Measurements from ENCODE around the gene LSP1. TPM values are rescaled to one million over a fixed set of nuclear protein-coding genes. Genes with fewer than 3 reads are reported as not detected.

The LSP1 gene
- total RNA-seq, 3 donors from 2014 or later (not counting 1 experiment from before 2014, with no cell fraction given): 487 to 595 (median 536) TPM

DNA sequence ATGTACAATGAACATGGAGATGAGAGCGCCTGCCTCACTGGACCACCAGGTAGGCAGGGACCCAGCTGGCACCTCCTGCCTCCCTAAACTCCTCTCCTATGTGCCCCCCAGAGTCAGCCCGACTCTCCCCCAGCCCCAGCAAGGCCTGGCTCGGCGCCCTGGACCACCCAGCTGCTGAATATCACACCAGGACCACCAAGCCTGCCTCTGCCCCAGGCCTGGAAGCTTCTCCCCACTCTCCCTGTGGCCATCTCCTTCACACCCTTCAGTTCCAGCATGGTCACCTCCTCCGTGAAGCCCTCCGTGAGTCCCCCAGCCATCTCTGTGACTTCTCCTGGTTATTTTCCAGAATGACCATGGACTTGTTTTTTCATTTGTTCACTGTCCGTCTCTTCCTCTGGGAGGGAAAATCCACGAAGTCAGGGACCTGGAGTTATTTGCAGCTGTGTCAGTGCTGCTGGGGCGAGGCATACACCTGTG, 6.4 kb upstream of the LSP1 start:
- H3K27ac ChIP-seq (ENCODE audit: low read length): no peak overlapping the region
- Mint-ChIP-seq H3K27me3 (ENCODE audit: low read depth in 2 of 2) (peaks cover 0 to 4% of the 10 kb centered on the region in 2 donors), H3K9me3 (no peaks in the 10 kb centered on the region), H3K4me1 (peaks cover 50 to 79% of the 10 kb centered on the region in 2 donors), H3K36me3 (no peaks in the 10 kb centered on the region), H3K4me3 (no peak overlapping the region), H3K27ac (peak overlapping the region in 1 of 2 donors; percentile 55)
- H3K9me3 ChIP-seq (ENCODE audit: control insufficient read depth, insufficient read depth, low read length): no peaks in the 10 kb centered on the region
- no peak for TF ChIP-seq CTCF (IDR thresholded peaks at IDR 0.05)
- H3K4me1 ChIP-seq (ENCODE audit: control insufficient read depth, insufficient read depth, low read length): peaks cover 97% of the 10 kb centered on the region
- H3K36me3 ChIP-seq (ENCODE audit: control insufficient read depth, insufficient read depth, low read length): no peaks in the 10 kb centered on the region
- no peak overlapping the region for H3K4me3 ChIP-seq (ENCODE audit: low read length)
- DNase-seq: no peak
- 98% methylated on average over 9 of the region's 9 CpGs for WGBS (ENCODE audit: insufficient coverage)
- intact Hi-C loops (cut with micrococcal nuclease): no loop called here
- H3K27me3 ChIP-seq (ENCODE audit: control insufficient read depth, insufficient read depth, low read length): no peaks in the 10 kb centered on the region
- ATAC-seq: no peak

DNA sequence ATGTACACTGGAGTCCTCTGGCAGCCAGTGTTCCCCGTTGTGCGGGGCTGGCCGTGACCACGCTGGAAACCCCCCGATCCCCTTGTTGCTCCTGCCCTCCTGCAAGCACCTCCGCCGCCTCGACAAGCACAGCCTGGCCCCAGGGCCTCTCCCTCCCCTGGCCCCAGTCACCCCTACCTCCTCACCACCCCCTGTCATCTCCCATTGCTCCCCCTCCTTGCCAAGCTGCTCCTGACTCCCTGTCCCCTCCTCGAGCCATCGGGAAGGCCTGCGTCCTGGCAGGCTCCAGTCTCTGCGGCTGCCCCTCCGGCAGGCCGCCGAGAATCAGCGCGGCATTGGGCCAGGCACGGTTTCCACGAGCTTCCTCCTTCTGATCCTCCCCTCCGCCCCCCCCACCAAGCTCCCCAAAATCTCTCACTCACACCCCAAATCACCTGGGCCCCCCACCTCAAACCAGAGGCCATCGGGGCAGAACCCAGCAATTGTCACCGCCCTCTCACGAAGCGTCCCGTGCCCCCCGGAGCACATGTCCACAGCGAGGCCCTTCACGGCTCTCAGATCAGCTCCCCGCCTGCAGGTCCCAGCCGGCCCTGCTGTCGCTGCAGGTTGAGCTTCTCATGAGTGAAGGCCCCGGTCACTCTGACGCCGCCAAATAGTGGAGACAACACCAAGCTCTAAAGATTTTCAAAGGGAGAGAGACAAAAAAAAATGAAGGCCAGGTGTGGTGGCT, 5.7 kb upstream of the LSP1 start:
- peaks cover 99% of the 10 kb centered on the region for H3K4me1 ChIP-seq (ENCODE audit: control insufficient read depth, insufficient read depth, low read length)
- H3K4me3 ChIP-seq (ENCODE audit: low read length): no peak overlapping the region
- 95% methylated on average over 34 of the region's 34 CpGs for WGBS (ENCODE audit: insufficient coverage)
- TF ChIP-seq CTCF (IDR thresholded peaks at IDR 0.05): no peak
- H3K36me3 ChIP-seq (ENCODE audit: control insufficient read depth, insufficient read depth, low read length): no peaks in the 10 kb centered on the region
- Mint-ChIP-seq H3K4me3 (peak overlapping the region; percentile 9), H3K4me1 (peaks cover 57 to 85% of the 10 kb centered on the region in 2 donors), H3K36me3 (no peaks in the 10 kb centered on the region), H3K27me3 (ENCODE audit: low read depth in 2 of 2) (peaks cover 0 to 4% of the 10 kb centered on the region in 2 donors), H3K9me3 (no peaks in the 10 kb centered on the region), H3K27ac (peak overlapping the region in 1 of 2 donors; percentile 55)
- H3K9me3 ChIP-seq (ENCODE audit: control insufficient read depth, insufficient read depth, low read length): no peaks in the 10 kb centered on the region
- ATAC-seq (no peak), DNase-seq (no peak)
- intact Hi-C loops (cut with micrococcal nuclease): no loop called here
- H3K27me3 ChIP-seq (ENCODE audit: control insufficient read depth, insufficient read depth, low read length): no peaks in the 10 kb centered on the region
- no peak overlapping the region for H3K27ac ChIP-seq (ENCODE audit: low read length)

GRCh38 chr11:1847926-1848639, 4.8 kb upstream of the LSP1 start:
- no peak for TF ChIP-seq CTCF (IDR thresholded peaks at IDR 0.05)
- no peaks in the 10 kb centered on the region for H3K9me3 Mint-ChIP-seq
- H3K36me3 ChIP-seq (ENCODE audit: control insufficient read depth, insufficient read depth, low read length): no peaks in the 10 kb centered on the region
- intact Hi-C loops (cut with micrococcal nuclease): no loop called here
- no peaks in the 10 kb centered on the region for H3K27me3 ChIP-seq (ENCODE audit: control insufficient read depth, insufficient read depth, low read length)
- DNase-seq (no peak), ATAC-seq (no peak)
- H3K27ac ChIP-seq (ENCODE audit: low read length): no peak overlapping the region
- peaks cover 0 to 4% of the 10 kb centered on the region in 2 donors for H3K27me3 Mint-ChIP-seq (ENCODE audit: low read depth in 2 of 2)
- peak overlapping the region; percentile 9 for H3K4me3 Mint-ChIP-seq
- peaks cover 64 to 90% of the 10 kb centered on the region in 2 donors for H3K4me1 Mint-ChIP-seq
- H3K4me1 ChIP-seq (ENCODE audit: control insufficient read depth, insufficient read depth, low read length): peaks cover 96% of the 10 kb centered on the region
- H3K9me3 ChIP-seq (ENCODE audit: control insufficient read depth, insufficient read depth, low read length): no peaks in the 10 kb centered on the region
- peak overlapping the region in 1 of 2 donors; percentile 55 for H3K27ac Mint-ChIP-seq
- 96% methylated on average over 18 of the region's 18 CpGs for WGBS (ENCODE audit: insufficient coverage)
- H3K36me3 Mint-ChIP-seq: no peaks in the 10 kb centered on the region
- H3K4me3 ChIP-seq (ENCODE audit: low read length): no peak overlapping the region
